Measurements from ENCODE around the gene KIAA1671. TPM values are rescaled to one million over a fixed set of nuclear protein-coding genes. Genes with fewer than 3 reads are reported as not detected.

KIAA1671 gene
- total RNA-seq, 1 donor from 2014 or later = 14.5 TPM

DNA sequence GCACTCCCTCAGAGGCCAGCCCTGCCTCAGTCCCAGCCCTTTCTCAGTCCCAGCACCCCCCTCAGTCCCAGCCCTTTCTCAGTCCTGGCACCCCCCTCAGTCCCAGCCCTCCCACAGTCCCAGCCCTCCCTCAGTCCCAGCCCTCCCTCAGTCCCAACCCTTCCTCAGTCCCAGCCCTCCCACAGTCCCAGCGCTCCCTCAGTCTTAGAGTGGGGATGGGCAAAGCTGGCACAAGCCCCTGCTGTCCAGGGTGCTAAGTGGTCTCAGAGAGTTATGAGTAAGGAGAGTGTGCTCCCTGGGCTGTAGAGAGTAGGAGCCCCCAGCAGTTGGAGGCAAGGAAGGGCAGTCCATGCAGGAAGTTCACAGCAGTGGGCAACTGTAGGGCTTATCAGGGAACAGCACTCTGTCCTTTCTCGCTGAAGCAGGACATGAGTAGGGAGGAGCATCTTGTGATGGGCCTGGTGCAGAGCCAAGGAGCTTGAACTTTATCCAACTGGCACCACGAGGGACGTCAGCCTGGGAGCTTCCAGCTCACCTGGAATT is 195.7 kb downstream of the KIAA1671 start:
- Mint-ChIP-seq H3K9me3 (no peaks in the 10 kb centered on the region), H3K27ac (ENCODE audit: unreplicated experiment) (no peak overlapping the region), H3K27me3 (ENCODE audit: low read depth) (no peaks in the 10 kb centered on the region), H3K4me1 (no peaks in the 10 kb centered on the region), H3K36me3 (ENCODE audit: low read depth) (no peaks in the 10 kb centered on the region), H3K4me3 (no peak overlapping the region)
- TF ChIP-seq, protein P1, sequence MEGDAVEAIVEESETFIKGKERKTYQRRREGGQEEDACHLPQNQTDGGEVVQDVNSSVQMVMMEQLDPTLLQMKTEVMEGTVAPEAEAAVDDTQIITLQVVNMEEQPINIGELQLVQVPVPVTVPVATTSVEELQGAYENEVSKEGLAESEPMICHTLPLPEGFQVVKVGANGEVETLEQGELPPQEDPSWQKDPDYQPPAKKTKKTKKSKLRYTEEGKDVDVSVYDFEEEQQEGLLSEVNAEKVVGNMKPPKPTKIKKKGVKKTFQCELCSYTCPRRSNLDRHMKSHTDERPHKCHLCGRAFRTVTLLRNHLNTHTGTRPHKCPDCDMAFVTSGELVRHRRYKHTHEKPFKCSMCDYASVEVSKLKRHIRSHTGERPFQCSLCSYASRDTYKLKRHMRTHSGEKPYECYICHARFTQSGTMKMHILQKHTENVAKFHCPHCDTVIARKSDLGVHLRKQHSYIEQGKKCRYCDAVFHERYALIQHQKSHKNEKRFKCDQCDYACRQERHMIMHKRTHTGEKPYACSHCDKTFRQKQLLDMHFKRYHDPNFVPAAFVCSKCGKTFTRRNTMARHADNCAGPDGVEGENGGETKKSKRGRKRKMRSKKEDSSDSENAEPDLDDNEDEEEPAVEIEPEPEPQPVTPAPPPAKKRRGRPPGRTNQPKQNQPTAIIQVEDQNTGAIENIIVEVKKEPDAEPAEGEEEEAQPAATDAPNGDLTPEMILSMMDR (conservative IDR thresholded peaks at IDR 0.05) = no peak
- DNase-seq (ENCODE audit: low read depth, low spot score) = no peak

DNA sequence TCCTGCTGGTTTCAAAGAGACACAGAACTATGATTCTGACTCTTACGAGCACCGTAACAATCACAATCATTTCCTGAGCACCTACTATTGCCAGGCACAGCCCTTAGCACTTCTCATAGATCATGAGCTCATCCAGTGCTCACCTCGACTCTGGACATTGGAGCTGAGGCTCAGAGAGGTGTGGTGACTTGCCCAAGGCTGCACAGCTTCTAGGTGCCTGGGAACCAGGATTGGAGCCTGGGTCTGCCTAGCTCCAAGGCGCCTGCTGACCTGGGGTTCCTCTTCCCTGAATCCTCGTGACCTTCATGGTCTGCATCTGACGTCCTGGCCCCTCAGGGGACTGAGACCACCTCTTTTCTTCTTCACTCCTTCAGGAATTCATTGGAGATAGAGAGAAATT is 196.5 kb downstream of the KIAA1671 start:
- H3K36me3 Mint-ChIP-seq (ENCODE audit: low read depth) = no peaks in the 10 kb centered on the region
- H3K4me1 Mint-ChIP-seq = no peaks in the 10 kb centered on the region
- no peak overlapping the region for H3K27ac Mint-ChIP-seq (ENCODE audit: unreplicated experiment)
- TF ChIP-seq, protein P1 (conservative IDR thresholded peaks at IDR 0.05) = no peak
- no peaks in the 10 kb centered on the region for H3K9me3 Mint-ChIP-seq
- DNase-seq (ENCODE audit: low read depth, low spot score) = no peak
- no peak overlapping the region for H3K4me3 Mint-ChIP-seq
- H3K27me3 Mint-ChIP-seq (ENCODE audit: low read depth) = no peaks in the 10 kb centered on the region

DNA sequence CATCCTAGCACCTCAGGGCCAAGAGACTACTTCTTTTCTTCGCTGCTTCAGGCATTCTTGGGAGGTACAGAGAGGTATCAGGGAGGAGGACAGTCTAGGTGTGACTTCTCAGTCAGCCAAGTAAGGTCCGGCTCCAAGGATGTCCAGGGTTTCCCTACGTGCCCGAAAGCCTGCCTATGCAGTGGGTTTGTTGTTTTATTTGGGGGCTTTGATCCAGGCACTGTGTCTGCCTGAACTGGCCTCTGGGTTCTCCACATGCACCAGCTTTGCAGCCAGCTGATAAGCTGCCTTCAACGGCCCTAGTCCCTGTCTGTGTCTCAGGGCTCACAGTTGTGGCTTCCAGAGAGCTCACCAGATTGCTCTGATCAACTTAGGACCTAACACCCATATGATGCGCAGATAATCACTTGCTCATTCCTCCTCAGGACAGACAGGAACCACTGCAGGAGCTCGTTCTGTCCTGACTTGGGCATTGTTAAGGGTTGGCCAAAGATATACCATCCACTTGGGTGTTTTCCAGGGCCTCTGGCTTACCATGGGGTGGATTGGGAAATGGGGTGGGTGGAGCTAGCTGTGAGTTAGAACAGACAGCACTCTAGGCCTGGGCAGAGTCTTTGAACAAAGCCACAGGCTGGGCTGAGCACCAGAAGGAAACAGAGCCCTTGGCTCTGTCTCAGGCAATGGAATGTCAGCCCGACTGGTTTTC is 201.6 kb downstream of the KIAA1671 start:
- no peaks in the 10 kb centered on the region for H3K36me3 Mint-ChIP-seq (ENCODE audit: low read depth)
- H3K4me3 Mint-ChIP-seq = no peak overlapping the region
- H3K27ac Mint-ChIP-seq (ENCODE audit: unreplicated experiment) = no peak overlapping the region
- no peaks in the 10 kb centered on the region for H3K9me3 Mint-ChIP-seq
- H3K4me1 Mint-ChIP-seq = peaks cover 5% of the 10 kb centered on the region
- H3K27me3 Mint-ChIP-seq (ENCODE audit: low read depth) = no peaks in the 10 kb centered on the region
- TF ChIP-seq, protein P1 (conservative IDR thresholded peaks at IDR 0.05) = no peak
- DNase-seq (ENCODE audit: low read depth, low spot score) = no peak

DNA sequence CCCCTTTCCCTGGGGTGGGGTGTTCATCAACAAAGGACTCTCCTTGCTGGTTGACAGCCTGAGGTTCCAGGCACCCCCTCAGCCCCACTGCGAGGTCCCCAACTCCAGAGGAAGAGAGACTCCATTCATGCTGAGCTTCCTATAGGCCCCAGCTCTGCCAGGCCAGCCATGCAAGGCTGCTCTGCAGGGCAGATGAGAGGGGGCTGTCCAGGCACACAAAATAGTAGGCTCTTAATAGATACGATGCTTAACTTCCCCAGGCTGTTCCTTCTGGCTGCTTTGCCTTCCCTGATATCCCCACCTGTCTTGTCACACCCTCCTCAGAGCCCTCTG is 202.1 kb downstream of the KIAA1671 start:
- no peaks in the 10 kb centered on the region for H3K36me3 Mint-ChIP-seq (ENCODE audit: low read depth)
- no peak overlapping the region for H3K27ac Mint-ChIP-seq (ENCODE audit: unreplicated experiment)
- peaks cover 5% of the 10 kb centered on the region for H3K4me1 Mint-ChIP-seq
- no peak overlapping the region for H3K4me3 Mint-ChIP-seq
- H3K27me3 Mint-ChIP-seq (ENCODE audit: low read depth) = no peaks in the 10 kb centered on the region
- TF ChIP-seq, protein P1 (conservative IDR thresholded peaks at IDR 0.05) = no peak
- no peak for DNase-seq (ENCODE audit: low read depth, low spot score)
- no peaks in the 10 kb centered on the region for H3K9me3 Mint-ChIP-seq

DNA sequence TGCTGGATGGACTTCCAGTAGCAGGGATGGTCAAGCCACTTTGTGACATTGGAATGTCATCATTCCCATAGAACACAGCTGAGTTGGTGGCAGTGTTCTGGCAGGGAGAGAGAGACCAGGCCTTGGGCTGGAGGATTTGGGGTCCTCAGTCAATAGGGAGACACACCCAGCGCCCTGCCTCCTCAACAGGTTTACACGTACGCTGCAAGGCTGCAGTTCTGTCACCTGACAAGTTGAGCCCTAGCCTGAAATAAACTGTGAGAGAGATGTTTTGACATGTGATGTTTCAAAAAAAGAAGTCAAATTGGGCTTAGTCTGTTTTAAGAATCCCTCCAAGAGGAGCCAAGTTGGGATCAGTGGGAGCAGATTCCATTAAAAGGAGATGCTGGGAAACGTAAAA is 204.2 kb downstream of the KIAA1671 start:
- H3K4me1 Mint-ChIP-seq = peaks cover 5% of the 10 kb centered on the region
- no peak overlapping the region for H3K27ac Mint-ChIP-seq (ENCODE audit: unreplicated experiment)
- no peak for DNase-seq (ENCODE audit: low read depth, low spot score)
- H3K36me3 Mint-ChIP-seq (ENCODE audit: low read depth) = no peaks in the 10 kb centered on the region
- no peaks in the 10 kb centered on the region for H3K27me3 Mint-ChIP-seq (ENCODE audit: low read depth)
- no peaks in the 10 kb centered on the region for H3K9me3 Mint-ChIP-seq
- TF ChIP-seq, protein P1 (conservative IDR thresholded peaks at IDR 0.05) = no peak
- no peak overlapping the region for H3K4me3 Mint-ChIP-seq

Data from neural crest cell (in vitro differentiated cells).